SK-N-SH (cell line): ENCODE results near the gene BMPR1B. TPM values are rescaled to one million over a fixed set of nuclear protein-coding genes. Genes with fewer than 3 reads are reported as not detected.
A peak's percentile ranks its signal among the peaks of the same experiment; 100 is the strongest.
"Not testable (repeated sequence)": the region's sequence is repeated elsewhere in the genome, so short reads cannot be mapped to it uniquely, and the experiment has no call there.

Experiments used
- CTCF ChIA-PET: fragments of 300-600, 350-600 bp; formaldehyde crosslinking; extraction: SDS; loops from one replicate; lab custom pipeline; 2021; lab: Yijun Ruan, JAX
- POLR2A ChIA-PET: fragments of 350-600 bp; sonication (Branson Sonifier 250); formaldehyde crosslinking; extraction: SDS; loops from one replicate; lab custom pipeline; 2020; ENCODE audit warnings: antibody characterized with exemption, inconsistent platforms; lab: Yijun Ruan, JAX
- DNase-seq: peaks from one replicate; pipeline ENCODE4 v3.0.0; 2012
- H2AFZ ChIP-seq: fragments of 200-600 bp; sonication (generic); 2 replicates; pipeline ENCODE4 v1.8.1; 2016; ENCODE audit warnings: antibody characterized with exemption, mild to moderate bottlenecking, low read depth
- H3F3A ChIP-seq: fragments of 200-600 bp; sonication (generic); replicated peaks from 2 replicates; pipeline ENCODE3; 2016; ENCODE audit warnings: antibody characterized with exemption, mild to moderate bottlenecking; ENCODE audit not compliant: insufficient read depth
- H3K27ac ChIP-seq, 2 experiments: fragments of 200-500 bp in 1 of 2; fragments of 200-600 bp in 1 of 2; sonication (Bioruptor generic) in 1 of 2; sonication (generic), shearing (Covaris generic) in 1 of 2; 2 replicates each; pipeline versions ENCODE4 v1.5.1 to v1.6.1; 2014 to 2016; ENCODE audit warnings: low read depth in 2 of 2, inconsistent platforms in 1 of 2, low read length in 1 of 2, mild to moderate bottlenecking in 1 of 2, mixed read lengths in 1 of 2
- H3K27me3 ChIP-seq: fragments of 200-600 bp; sonication (generic), shearing (Covaris generic); 2 replicates; pipeline ENCODE4 v1.6.1; 2016; ENCODE audit warnings: mixed run types; ENCODE audit not compliant: insufficient read depth
- H3K36me3 ChIP-seq, 2 experiments: fragments of 200-500 bp in 1 of 2; fragments of 200-600 bp in 1 of 2; sonication (Bioruptor generic) in 1 of 2; sonication (generic) in 1 of 2; replicated peaks in 1 of 2; 2 replicates each; pipeline versions ENCODE3 to v1.5.1; 2014 to 2016; ENCODE audit warnings: low read length in 1 of 2, mild to moderate bottlenecking in 1 of 2; ENCODE audit not compliant: insufficient read depth in 2 of 2, control insufficient read depth in 1 of 2
- H3K4me1 ChIP-seq, 2 experiments: fragments of 200-500 bp in 1 of 2; fragments of 200-600 bp in 1 of 2; sonication (Bioruptor generic) in 1 of 2; sonication (generic), shearing (Covaris generic) in 1 of 2; 2 replicates each; pipeline versions ENCODE4 v1.5.1 to v1.6.1; 2014 to 2016; ENCODE audit warnings: low read depth in 1 of 2, low read length in 1 of 2, mixed run types in 1 of 2; ENCODE audit not compliant: insufficient read depth in 2 of 2, control insufficient read depth in 1 of 2
- H3K4me2 ChIP-seq: fragments of 200-600 bp; sonication (generic), shearing (Covaris generic); 2 replicates; pipeline ENCODE4 v1.6.1; 2017; ENCODE audit warnings: mixed run types
- H3K4me3 ChIP-seq, 2 experiments: fragments of 200-500 bp in 1 of 2; fragments of 200-600 bp in 1 of 2; sonication (Bioruptor generic) in 1 of 2; sonication (generic), shearing (Covaris generic) in 1 of 2; 2 replicates each; pipeline versions ENCODE4 v1.5.1 to v1.8.1; 2014 to 2016; ENCODE audit warnings: low read depth in 2 of 2, inconsistent platforms in 1 of 2, low read length in 1 of 2, mild to moderate bottlenecking in 1 of 2, mixed read lengths in 1 of 2, moderate library complexity in 1 of 2
- H3K79me2 ChIP-seq: fragments of 200-600 bp; sonication (generic); 2 replicates; pipeline ENCODE4 v1.8.1; 2017; ENCODE audit warnings: mild to moderate bottlenecking; ENCODE audit not compliant: insufficient read depth
- H3K9ac ChIP-seq: fragments of 200-600 bp; sonication (generic); 2 replicates; pipeline ENCODE4 v1.6.1; 2017; ENCODE audit warnings: mixed run types
- H3K9me2 ChIP-seq: fragments of 200-600 bp; sonication (generic); 2 replicates; pipeline ENCODE4 v1.6.1; 2017; ENCODE audit warnings: mixed run types
- H3K9me3 ChIP-seq: fragments of 200-600 bp; sonication (generic); 2 replicates; pipeline ENCODE4 v1.6.1; 2017; ENCODE audit warnings: mixed run types, mild to moderate bottlenecking, moderate library complexity
- H4K20me1 ChIP-seq: fragments of 200-600 bp; sonication (generic); 2 replicates; pipeline ENCODE4 v1.6.1; 2017; ENCODE audit warnings: mild to moderate bottlenecking, mixed run types; ENCODE audit not compliant: insufficient read depth
- CHD2 ChIP-seq: fragments of 150-350 bp; IDR thresholded peaks from 2 replicates; pipeline ENCODE4 v1.6.1; 2018; ENCODE audit warnings: low read length; ENCODE audit not compliant: partially characterized antibody
- EZH2phosphoT487 ChIP-seq: fragments of 200-600 bp; sonication (generic); IDR thresholded peaks from 2 replicates; pipeline ENCODE4 v1.6.1; 2017; ENCODE audit warnings: low read depth, mixed run types, mild to moderate bottlenecking, antibody characterized with exemption, moderate library complexity, borderline replicate concordance
- FOSL2 ChIP-seq: IDR thresholded peaks from 2 replicates; pipeline ENCODE4 v1.4.0; 2012; ENCODE audit warnings: low read depth, mild to moderate bottlenecking, moderate library complexity, borderline replicate concordance
- FOXM1 ChIP-seq: IDR thresholded peaks from 2 replicates; pipeline ENCODE4 v1.4.0; 2012; ENCODE audit warnings: low read depth, mild to moderate bottlenecking
- MEF2A ChIP-seq: IDR thresholded peaks from 2 replicates; pipeline ENCODE4 v1.4.0; 2012; ENCODE audit warnings: low read depth, borderline replicate concordance
- MXI1 ChIP-seq: IDR thresholded peaks from 2 replicates; pipeline ENCODE4 v1.6.1; 2012; ENCODE audit warnings: mild to moderate bottlenecking, low read depth, low read length, improper control_type of control experiment
- NRF1 ChIP-seq: IDR thresholded peaks from 2 replicates; pipeline ENCODE4 v1.6.1; 2012; ENCODE audit warnings: low read depth, mild to moderate bottlenecking, low read length
- POLR2AphosphoS5 ChIP-seq: IDR thresholded peaks from 2 replicates; pipeline ENCODE4 v1.6.1; 2012; ENCODE audit warnings: low read depth, low read length
- SMC3 ChIP-seq: IDR thresholded peaks from 2 replicates; pipeline ENCODE4 v1.6.1; 2012; ENCODE audit warnings: low read depth, low read length, improper control_type of control experiment
- TAF1 ChIP-seq: IDR thresholded peaks from 2 replicates; pipeline ENCODE4 v1.6.1; 2012; ENCODE audit warnings: low read depth, mild to moderate bottlenecking, low read length, moderate library complexity, borderline replicate concordance
- YY1 ChIP-seq: IDR thresholded peaks from 2 replicates; pipeline ENCODE4 v1.4.0; 2012; ENCODE audit warnings: low read depth, mild to moderate bottlenecking
- WGBS: methylation state at CpG from one replicate; pipeline ENCODE4 v1.1.6; 2017; ENCODE audit warnings: low lambda C conversion rate; 5-methylcytosine and 5-hydroxymethylcytosine counted together
- polyA plus RNA-seq, 3 experiments: library from polyadenylated mRNA; depleted of rRNA; stranded (reverse); fragments of >200 nt; gene quantifications; 2 replicates each; pipeline ENCODE4 v1.2.3, GENCODE V29; 2012
- TF ChIP-seq, protein P1 (sequence below): IDR thresholded peaks from 2 replicates; pipeline ENCODE4 v1.4.0; 2012; ENCODE audit warnings: low read depth, borderline replicate concordance
- TF ChIP-seq, protein P2 (sequence below): IDR thresholded peaks from 2 replicates; pipeline ENCODE4; 2012

Gene BMPR1B
- polyA plus RNA-seq, 1 of the 3 experiments (the other 2 are of a cell fraction): 0.16 TPM

DNA sequence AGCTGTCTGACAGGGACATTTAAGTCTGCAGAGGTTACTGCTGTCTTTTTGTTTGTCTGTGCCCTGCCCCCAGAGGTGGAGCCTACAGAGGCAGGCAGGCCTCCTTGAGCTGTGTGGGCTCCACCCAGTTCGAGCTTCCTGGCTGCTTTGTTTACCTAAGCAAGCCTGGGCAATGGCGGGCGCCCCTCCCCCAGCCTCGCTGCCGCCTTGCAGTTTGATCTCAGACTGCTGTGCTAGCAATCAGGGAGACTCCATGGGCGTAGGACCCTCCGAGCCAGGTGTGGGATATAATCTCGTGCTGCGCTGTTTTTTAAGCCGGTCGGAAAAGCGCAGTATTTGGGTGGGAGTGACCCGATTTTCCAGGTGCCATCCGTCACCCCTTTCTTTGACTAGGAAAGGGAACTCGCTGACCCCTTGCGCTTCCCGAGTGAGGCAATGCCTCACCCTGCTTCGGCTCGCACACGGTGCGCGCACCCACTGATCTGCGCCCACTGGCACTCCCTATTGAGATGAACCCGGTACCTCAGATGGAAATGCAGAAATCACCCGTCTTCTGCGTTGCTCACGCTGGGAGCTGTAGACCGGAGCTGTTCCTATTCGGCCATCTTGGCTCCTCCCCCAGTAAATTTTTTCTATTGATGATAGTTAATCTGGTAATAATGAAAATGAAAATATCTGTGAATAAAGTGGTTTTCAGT is 83.6 kb downstream of the BMPR1B start:
- H3K27ac ChIP-seq, H2AFZ ChIP-seq, H3K9me3 ChIP-seq, DNase-seq, H3F3A ChIP-seq, H3K36me3 ChIP-seq, H3K9ac ChIP-seq, H3K4me3 ChIP-seq, H3K27me3 ChIP-seq, H4K20me1 ChIP-seq, POLR2A ChIA-PET, CTCF ChIA-PET, H3K4me1 ChIP-seq, H3K79me2 ChIP-seq, H3K9me2 ChIP-seq, H3K4me2 ChIP-seq: not testable (repeated sequence)
- 86% methylated on average over 20 of the region's 29 CpGs for WGBS

GRCh38 chr4:94841864-94842221 is 84.1 kb downstream of the BMPR1B start:
- no peak for DNase-seq
- no peaks in the 10 kb centered on the region for H3K79me2 ChIP-seq
- no peaks in the 10 kb centered on the region for H3F3A ChIP-seq
- 38% methylated on average over 3 of the region's 3 CpGs for WGBS
- H3K27me3 ChIP-seq: no peaks in the 10 kb centered on the region
- H3K9me3 ChIP-seq: no peaks in the 10 kb centered on the region
- no peak overlapping the region for H2AFZ ChIP-seq
- no peaks in the 10 kb centered on the region for H3K36me3 ChIP-seq
- H3K9me2 ChIP-seq: no peaks in the 10 kb centered on the region
- ChIA-PET POLR2A (no interaction called here), CTCF (interaction anchor here (0.7 kb wide), 1 partner anchor 15 kb away, joined by 3 read pairs; no protein-coding TSS in a partner anchor)
- peak overlapping the region in 1 of 2 experiments; percentile 5; a peak in 1 of 4 replicates for H3K27ac ChIP-seq
- H3K4me2 ChIP-seq: no peak overlapping the region
- H3K4me3 ChIP-seq: no peak overlapping the region
- H4K20me1 ChIP-seq: no peaks in the 10 kb centered on the region
- TF ChIP-seq, protein P1, sequence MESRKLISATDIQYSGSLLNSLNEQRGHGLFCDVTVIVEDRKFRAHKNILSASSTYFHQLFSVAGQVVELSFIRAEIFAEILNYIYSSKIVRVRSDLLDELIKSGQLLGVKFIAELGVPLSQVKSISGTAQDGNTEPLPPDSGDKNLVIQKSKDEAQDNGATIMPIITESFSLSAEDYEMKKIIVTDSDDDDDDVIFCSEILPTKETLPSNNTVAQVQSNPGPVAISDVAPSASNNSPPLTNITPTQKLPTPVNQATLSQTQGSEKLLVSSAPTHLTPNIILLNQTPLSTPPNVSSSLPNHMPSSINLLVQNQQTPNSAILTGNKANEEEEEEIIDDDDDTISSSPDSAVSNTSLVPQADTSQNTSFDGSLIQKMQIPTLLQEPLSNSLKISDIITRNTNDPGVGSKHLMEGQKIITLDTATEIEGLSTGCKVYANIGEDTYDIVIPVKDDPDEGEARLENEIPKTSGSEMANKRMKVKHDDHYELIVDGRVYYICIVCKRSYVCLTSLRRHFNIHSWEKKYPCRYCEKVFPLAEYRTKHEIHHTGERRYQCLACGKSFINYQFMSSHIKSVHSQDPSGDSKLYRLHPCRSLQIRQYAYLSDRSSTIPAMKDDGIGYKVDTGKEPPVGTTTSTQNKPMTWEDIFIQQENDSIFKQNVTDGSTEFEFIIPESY: no peak
- no peak for TF ChIP-seq CHD2
- no peak for TF ChIP-seq SMC3
- no peak for TF ChIP-seq MEF2A
- TF ChIP-seq FOXM1: no peak
- TF ChIP-seq, protein P2, sequence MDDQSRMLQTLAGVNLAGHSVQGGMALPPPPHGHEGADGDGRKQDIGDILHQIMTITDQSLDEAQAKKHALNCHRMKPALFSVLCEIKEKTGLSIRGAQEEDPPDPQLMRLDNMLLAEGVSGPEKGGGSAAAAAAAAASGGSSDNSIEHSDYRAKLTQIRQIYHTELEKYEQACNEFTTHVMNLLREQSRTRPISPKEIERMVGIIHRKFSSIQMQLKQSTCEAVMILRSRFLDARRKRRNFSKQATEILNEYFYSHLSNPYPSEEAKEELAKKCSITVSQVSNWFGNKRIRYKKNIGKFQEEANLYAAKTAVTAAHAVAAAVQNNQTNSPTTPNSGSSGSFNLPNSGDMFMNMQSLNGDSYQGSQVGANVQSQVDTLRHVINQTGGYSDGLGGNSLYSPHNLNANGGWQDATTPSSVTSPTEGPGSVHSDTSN: no peak
- TF ChIP-seq EZH2phosphoT487: no peak
- H3K4me1 ChIP-seq: peaks cover 0 to 2% of the 10 kb centered on the region in 2 experiments; a peak in 1 of 4 replicates
- H3K9ac ChIP-seq: no peak overlapping the region

- peaks cover 0 to 2% of the 10 kb centered on the region in 2 experiments; a peak in 1 of 4 replicates for H3K4me1 ChIP-seq
- CTCF ChIA-PET: interaction anchor here (1.0 to 1.4 kb wide), 3 partner anchors 13 to 221 kb away, joined by 3 to 5 read pairs (median 4); no protein-coding TSS in a partner anchor
- no peaks in the 10 kb centered on the region for H3K79me2 ChIP-seq
- DNase-seq: no peak
- H3K27me3 ChIP-seq: no peaks in the 10 kb centered on the region
- POLR2A ChIA-PET: no interaction called here
- no peak overlapping the region; a peak in 1 of 4 replicates for H3K27ac ChIP-seq
- H3K36me3 ChIP-seq: no peaks in the 10 kb centered on the region
- H4K20me1 ChIP-seq: no peaks in the 10 kb centered on the region
- no peaks in the 10 kb centered on the region for H3F3A ChIP-seq
- no peak overlapping the region for H3K4me3 ChIP-seq
- H3K4me2 ChIP-seq: no peak overlapping the region
- H3K9me2 ChIP-seq: no peaks in the 10 kb centered on the region
- H2AFZ ChIP-seq: no peak overlapping the region
- TF ChIP-seq TAF1 (no peak), YY1 (no peak), FOSL2 (no peak), MXI1 (no peak), POLR2AphosphoS5 (no peak), NRF1 (no peak)
- H3K9me3 ChIP-seq: no peaks in the 10 kb centered on the region
- no peak overlapping the region for H3K9ac ChIP-seq
Observed at GRCh38 chr4:94843216-94843615, 85.5 kb downstream of the BMPR1B start.
